Measurements from ENCODE around the gene BAG3. TPM values are rescaled to one million over a fixed set of nuclear protein-coding genes. Genes with fewer than 3 reads are reported as not detected.

The BAG3 gene
- total RNA-seq, 6 experiments from 2014 or later, result 12.5 to 26.0 (median 18.2) TPM

GRCh38 chr10:119723624-119724023, 72.4 kb downstream of the BAG3 start:
- Histone ChIP-seq H3K4me3 (no peak overlapping the region), H3K27ac (no peak overlapping the region), H3K27me3 (no peaks in the 10 kb centered on the region), H3K36me3 (no peaks in the 10 kb centered on the region), H3K9me3 (no peaks in the 10 kb centered on the region), H3K4me1 (peaks cover 0 to 3% (median 0%) of the 10 kb centered on the region in 4 donors)
- TF ChIP-seq CTCF (IDR thresholded peaks at IDR 0.05) (no peak), POLR2A (IDR thresholded peaks at IDR 0.05) (no peak)
- intact Hi-C loops (cut with DNase I), result no loop called here
- ATAC-seq (no peak), DNase-seq (no peak)
- 92% methylated on average over 2 of the region's 3 CpGs for WGBS (ENCODE audit: insufficient coverage, low coverage, low lambda C conversion rate, missing lambda C conversion rate)

- WGBS (ENCODE audit: insufficient coverage, low coverage, low lambda C conversion rate, missing lambda C conversion rate), result 29% methylated on average over 14 of the region's 21 CpGs
Measured at GRCh38 chr10:119724593-119725516, 73.7 kb downstream of the BAG3 start.

GRCh38 chr10:119725517-119725827, 74.3 kb downstream of the BAG3 start:
- Histone ChIP-seq H3K9me3 (no peaks in the 10 kb centered on the region), H3K4me1 (peaks cover 0 to 3% (median 0%) of the 10 kb centered on the region in 4 donors), H3K4me3 (peak overlapping the region; percentile 67 to 90 (median 89)), H3K27ac (peak overlapping the region; percentile 85 to 94 (median 91)), H3K27me3 (no peaks in the 10 kb centered on the region), H3K36me3 (no peaks in the 10 kb centered on the region)
- no peak for DNase-seq
- TF ChIP-seq CTCF (IDR thresholded peaks at IDR 0.05) (no peak), POLR2A (IDR thresholded peaks at IDR 0.05) (peak; percentile 87)
- 2% methylated on average over 19 of the region's 32 CpGs for WGBS (ENCODE audit: insufficient coverage, low coverage, low lambda C conversion rate, missing lambda C conversion rate)
- no peak for ATAC-seq
- intact Hi-C loops (cut with DNase I), result no loop called here

More at GRCh38 chr10:119724593-119725516, 73.7 kb downstream of the BAG3 start:
- H3K4me3 ChIP-seq, result peak overlapping the region; percentile 67 to 90 (median 89)
- ATAC-seq (peak in 1 of 4 donors; percentile 1), DNase-seq (no peak)
- no peaks in the 10 kb centered on the region for H3K9me3 ChIP-seq
- no peaks in the 10 kb centered on the region for H3K36me3 ChIP-seq
- H3K27ac ChIP-seq, result peak overlapping the region; percentile 85 to 94 (median 91)
- peaks cover 0 to 3% (median 0%) of the 10 kb centered on the region in 4 donors for H3K4me1 ChIP-seq
- no peak for TF ChIP-seq CTCF (IDR thresholded peaks at IDR 0.05)
- no peak for TF ChIP-seq POLR2A (IDR thresholded peaks at IDR 0.05)
- intact Hi-C loops (cut with DNase I), result no loop called here
- no peaks in the 10 kb centered on the region for H3K27me3 ChIP-seq

- intact Hi-C loops (cut with DNase I), result no loop called here
- peak; percentile 100 for DNase-seq
- ATAC-seq, result peak; percentile 98 to 100 (median 98)
- Histone ChIP-seq H3K4me3 (peak within 1 kb of the TSS; percentile 67 to 90 (median 89)), H3K27ac (peak within 1 kb of the TSS; percentile 85 to 94 (median 91)), H3K4me1 (peaks cover 0 to 3% (median 0%) of the 10 kb centered on the region in 4 donors), H3K9me3 (no peaks in the 10 kb centered on the region), H3K27me3 (no peaks in the 10 kb centered on the region), H3K36me3 (no peaks in the 10 kb centered on the region)
- WGBS (ENCODE audit: insufficient coverage, low coverage, low lambda C conversion rate, missing lambda C conversion rate), result under 1% methylated on average over 17 of the region's 95 CpGs
- TF ChIP-seq POLR2A (IDR thresholded peaks at IDR 0.05) (no peak), CTCF (IDR thresholded peaks at IDR 0.05) (peak in 3 of 4 donors; percentile 28 to 41 (median 40))
Measured at GRCh38 chr10:119725828-119726675, 74.9 kb downstream of the BAG3 start, which contains the start of gene INPP5F. INPP5F (plus strand) TSS chr10:119726050; CDS start chr10:119726263, 213 bp downstream.

Measured in right lobe of liver (tissue), 6 donors.